H1 (cell line): ENCODE measurements around the gene PRXL2A. TPM values are rescaled to one million over a fixed set of nuclear protein-coding genes. Genes with fewer than 3 reads are reported as not detected.

Experiments used
- BRCA1 ChIP-seq: IDR thresholded peaks from 2 replicates; pipeline ENCODE4 v1.6.1; 2012; ENCODE audit warnings: low read depth, low read length, improper control_type of control experiment
- CTBP2 ChIP-seq: IDR thresholded peaks from 2 replicates; pipeline ENCODE4 v1.7.0; 2011; ENCODE audit warnings: borderline replicate concordance, mild to moderate bottlenecking, moderate library complexity, mixed read lengths, low read length; ENCODE audit not compliant: insufficient read depth, insufficient read length
- FOSL1 ChIP-seq: IDR thresholded peaks from 2 replicates; pipeline ENCODE4 v1.6.1; 2011; ENCODE audit warnings: mild to moderate bottlenecking, low read depth, low read length, moderate library complexity; ENCODE audit not compliant: insufficient read depth
- GTF2F1 ChIP-seq: IDR thresholded peaks from 2 replicates; pipeline ENCODE4 v1.6.1; 2012; ENCODE audit warnings: low read depth, low read length, improper control_type of control experiment, borderline replicate concordance
- NRF1 ChIP-seq: IDR thresholded peaks from 2 replicates; pipeline ENCODE4 v1.6.1; 2011; ENCODE audit warnings: mild to moderate bottlenecking, low read depth, low read length, improper control_type of control experiment
- POLR2AphosphoS5 ChIP-seq: IDR thresholded peaks from 2 replicates; pipeline ENCODE4 v1.6.1; 2011; ENCODE audit warnings: low read depth, low read length
- POU5F1 ChIP-seq: IDR thresholded peaks from 2 replicates; pipeline ENCODE4 v1.6.1; 2011; ENCODE audit warnings: low read depth, mild to moderate bottlenecking, low read length, moderate library complexity
- polyA plus RNA-seq, 7 experiments: library from polyadenylated mRNA; depleted of rRNA in 3 of 7; stranded (reverse) in 5 of 7; unstranded in 2 of 7; fragments of >200 nt in 5 of 7; fragments of 200-250 nt in 2 of 7; gene quantifications; 1 replicate in 5 of 7; 2 replicates in 1 of 7; 4 replicates in 1 of 7; pipeline versions ENCODE4 v1.2.1 to v1.2.3, GENCODE V29; 2011 to 2013; ENCODE audit warnings: missing spikeins in 2 of 7, mixed read lengths in 2 of 7
- total RNA-seq: library from RNA; stranded (reverse); fragmentation: NEBNext Ultra II Directional; extraction: Animal tissue kit (Norgen Biotek cat#: 25700); gene quantifications from 2 replicates; pipeline ENCODE4 v1.2.1, GENCODE V29; 2021
- TF ChIP-seq, protein P1 (sequence below): fragments of 300-600 bp; sonication (generic); IDR thresholded peaks from 2 replicates; pipeline ENCODE4 v1.7.1; 2012; ENCODE audit warnings: low read length, moderate library complexity, mild to moderate bottlenecking, inconsistent platforms; ENCODE audit not compliant: insufficient replicate concordance
- TF ChIP-seq, protein P2 (sequence below), 3 experiments: IDR thresholded peaks; 1 replicate in 2 of 3; 2 replicates in 1 of 3; pipeline versions ENCODE4 v1.5.1 to v1.6.1; 2011; ENCODE audit warnings: low read length in 3 of 3, mild to moderate bottlenecking in 3 of 3, inconsistent platforms in 2 of 3, low read depth in 1 of 3, moderate library complexity in 1 of 3; ENCODE audit not compliant: insufficient read depth in 1 of 3; ENCODE audit errors: control extremely low read depth in 1 of 3

PRXL2A gene
- total and polyA plus RNA-seq, 2 of the 8 experiments (the other 6 are each of a cell fraction or from before 2014, with no cell fraction given), result 13.4 to 58.3 TPM

DNA sequence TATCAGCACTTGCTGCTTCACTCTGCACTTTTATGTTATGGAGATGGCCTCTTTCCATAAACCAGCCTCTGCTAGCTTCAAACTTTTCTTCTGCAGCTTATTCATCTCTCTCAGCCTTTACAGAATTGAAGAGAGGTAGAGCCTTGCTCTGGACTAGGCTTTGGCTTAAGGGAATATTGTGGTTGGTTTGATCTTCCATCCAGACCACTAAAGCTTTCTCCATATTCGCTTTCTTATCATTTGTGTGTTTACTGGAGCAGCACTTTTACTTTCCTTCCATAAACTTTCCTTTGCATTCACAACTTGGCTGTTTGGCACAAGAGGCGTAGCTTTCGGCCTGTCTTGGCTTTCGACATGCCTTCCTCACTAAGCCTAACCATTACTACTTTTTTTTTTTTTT lies 28.2 kb upstream of the PRXL2A start (continued):
- TF ChIP-seq, protein P1, sequence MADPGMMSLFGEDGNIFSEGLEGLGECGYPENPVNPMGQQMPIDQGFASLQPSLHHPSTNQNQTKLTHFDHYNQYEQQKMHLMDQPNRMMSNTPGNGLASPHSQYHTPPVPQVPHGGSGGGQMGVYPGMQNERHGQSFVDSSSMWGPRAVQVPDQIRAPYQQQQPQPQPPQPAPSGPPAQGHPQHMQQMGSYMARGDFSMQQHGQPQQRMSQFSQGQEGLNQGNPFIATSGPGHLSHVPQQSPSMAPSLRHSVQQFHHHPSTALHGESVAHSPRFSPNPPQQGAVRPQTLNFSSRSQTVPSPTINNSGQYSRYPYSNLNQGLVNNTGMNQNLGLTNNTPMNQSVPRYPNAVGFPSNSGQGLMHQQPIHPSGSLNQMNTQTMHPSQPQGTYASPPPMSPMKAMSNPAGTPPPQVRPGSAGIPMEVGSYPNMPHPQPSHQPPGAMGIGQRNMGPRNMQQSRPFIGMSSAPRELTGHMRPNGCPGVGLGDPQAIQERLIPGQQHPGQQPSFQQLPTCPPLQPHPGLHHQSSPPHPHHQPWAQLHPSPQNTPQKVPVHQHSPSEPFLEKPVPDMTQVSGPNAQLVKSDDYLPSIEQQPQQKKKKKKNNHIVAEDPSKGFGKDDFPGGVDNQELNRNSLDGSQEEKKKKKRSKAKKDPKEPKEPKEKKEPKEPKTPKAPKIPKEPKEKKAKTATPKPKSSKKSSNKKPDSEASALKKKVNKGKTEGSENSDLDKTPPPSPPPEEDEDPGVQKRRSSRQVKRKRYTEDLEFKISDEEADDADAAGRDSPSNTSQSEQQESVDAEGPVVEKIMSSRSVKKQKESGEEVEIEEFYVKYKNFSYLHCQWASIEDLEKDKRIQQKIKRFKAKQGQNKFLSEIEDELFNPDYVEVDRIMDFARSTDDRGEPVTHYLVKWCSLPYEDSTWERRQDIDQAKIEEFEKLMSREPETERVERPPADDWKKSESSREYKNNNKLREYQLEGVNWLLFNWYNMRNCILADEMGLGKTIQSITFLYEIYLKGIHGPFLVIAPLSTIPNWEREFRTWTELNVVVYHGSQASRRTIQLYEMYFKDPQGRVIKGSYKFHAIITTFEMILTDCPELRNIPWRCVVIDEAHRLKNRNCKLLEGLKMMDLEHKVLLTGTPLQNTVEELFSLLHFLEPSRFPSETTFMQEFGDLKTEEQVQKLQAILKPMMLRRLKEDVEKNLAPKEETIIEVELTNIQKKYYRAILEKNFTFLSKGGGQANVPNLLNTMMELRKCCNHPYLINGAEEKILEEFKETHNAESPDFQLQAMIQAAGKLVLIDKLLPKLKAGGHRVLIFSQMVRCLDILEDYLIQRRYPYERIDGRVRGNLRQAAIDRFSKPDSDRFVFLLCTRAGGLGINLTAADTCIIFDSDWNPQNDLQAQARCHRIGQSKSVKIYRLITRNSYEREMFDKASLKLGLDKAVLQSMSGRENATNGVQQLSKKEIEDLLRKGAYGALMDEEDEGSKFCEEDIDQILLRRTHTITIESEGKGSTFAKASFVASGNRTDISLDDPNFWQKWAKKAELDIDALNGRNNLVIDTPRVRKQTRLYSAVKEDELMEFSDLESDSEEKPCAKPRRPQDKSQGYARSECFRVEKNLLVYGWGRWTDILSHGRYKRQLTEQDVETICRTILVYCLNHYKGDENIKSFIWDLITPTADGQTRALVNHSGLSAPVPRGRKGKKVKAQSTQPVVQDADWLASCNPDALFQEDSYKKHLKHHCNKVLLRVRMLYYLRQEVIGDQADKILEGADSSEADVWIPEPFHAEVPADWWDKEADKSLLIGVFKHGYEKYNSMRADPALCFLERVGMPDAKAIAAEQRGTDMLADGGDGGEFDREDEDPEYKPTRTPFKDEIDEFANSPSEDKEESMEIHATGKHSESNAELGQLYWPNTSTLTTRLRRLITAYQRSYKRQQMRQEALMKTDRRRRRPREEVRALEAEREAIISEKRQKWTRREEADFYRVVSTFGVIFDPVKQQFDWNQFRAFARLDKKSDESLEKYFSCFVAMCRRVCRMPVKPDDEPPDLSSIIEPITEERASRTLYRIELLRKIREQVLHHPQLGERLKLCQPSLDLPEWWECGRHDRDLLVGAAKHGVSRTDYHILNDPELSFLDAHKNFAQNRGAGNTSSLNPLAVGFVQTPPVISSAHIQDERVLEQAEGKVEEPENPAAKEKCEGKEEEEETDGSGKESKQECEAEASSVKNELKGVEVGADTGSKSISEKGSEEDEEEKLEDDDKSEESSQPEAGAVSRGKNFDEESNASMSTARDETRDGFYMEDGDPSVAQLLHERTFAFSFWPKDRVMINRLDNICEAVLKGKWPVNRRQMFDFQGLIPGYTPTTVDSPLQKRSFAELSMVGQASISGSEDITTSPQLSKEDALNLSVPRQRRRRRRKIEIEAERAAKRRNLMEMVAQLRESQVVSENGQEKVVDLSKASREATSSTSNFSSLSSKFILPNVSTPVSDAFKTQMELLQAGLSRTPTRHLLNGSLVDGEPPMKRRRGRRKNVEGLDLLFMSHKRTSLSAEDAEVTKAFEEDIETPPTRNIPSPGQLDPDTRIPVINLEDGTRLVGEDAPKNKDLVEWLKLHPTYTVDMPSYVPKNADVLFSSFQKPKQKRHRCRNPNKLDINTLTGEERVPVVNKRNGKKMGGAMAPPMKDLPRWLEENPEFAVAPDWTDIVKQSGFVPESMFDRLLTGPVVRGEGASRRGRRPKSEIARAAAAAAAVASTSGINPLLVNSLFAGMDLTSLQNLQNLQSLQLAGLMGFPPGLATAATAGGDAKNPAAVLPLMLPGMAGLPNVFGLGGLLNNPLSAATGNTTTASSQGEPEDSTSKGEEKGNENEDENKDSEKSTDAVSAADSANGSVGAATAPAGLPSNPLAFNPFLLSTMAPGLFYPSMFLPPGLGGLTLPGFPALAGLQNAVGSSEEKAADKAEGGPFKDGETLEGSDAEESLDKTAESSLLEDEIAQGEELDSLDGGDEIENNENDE, result no peak
- TF ChIP-seq BRCA1 (no peak), NRF1 (no peak), POU5F1 (no peak), FOSL1 (no peak), GTF2F1 (no peak), POLR2AphosphoS5 (no peak), CTBP2 (no peak)
- TF ChIP-seq, protein P2, sequence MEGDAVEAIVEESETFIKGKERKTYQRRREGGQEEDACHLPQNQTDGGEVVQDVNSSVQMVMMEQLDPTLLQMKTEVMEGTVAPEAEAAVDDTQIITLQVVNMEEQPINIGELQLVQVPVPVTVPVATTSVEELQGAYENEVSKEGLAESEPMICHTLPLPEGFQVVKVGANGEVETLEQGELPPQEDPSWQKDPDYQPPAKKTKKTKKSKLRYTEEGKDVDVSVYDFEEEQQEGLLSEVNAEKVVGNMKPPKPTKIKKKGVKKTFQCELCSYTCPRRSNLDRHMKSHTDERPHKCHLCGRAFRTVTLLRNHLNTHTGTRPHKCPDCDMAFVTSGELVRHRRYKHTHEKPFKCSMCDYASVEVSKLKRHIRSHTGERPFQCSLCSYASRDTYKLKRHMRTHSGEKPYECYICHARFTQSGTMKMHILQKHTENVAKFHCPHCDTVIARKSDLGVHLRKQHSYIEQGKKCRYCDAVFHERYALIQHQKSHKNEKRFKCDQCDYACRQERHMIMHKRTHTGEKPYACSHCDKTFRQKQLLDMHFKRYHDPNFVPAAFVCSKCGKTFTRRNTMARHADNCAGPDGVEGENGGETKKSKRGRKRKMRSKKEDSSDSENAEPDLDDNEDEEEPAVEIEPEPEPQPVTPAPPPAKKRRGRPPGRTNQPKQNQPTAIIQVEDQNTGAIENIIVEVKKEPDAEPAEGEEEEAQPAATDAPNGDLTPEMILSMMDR (IDR thresholded peaks at IDR 0.05; ENCODE audit: control extremely low read depth in 1 of 3, insufficient read depth in 1 of 3, low read depth in 1 of 3, low read length in 3 of 3), result no peak
